SK-N-SH (cell line): Measurements from ENCODE around the gene CKMT2. TPM values are rescaled to one million over a fixed set of nuclear protein-coding genes. Genes with fewer than 3 reads are reported as not detected.

Source experiments
- CTCF ChIA-PET: fragments of 300-600, 350-600 bp; formaldehyde crosslinking; extraction: SDS; loops from one replicate; lab custom pipeline; 2021; lab: Yijun Ruan, JAX
- POLR2A ChIA-PET: fragments of 350-600 bp; sonication (Branson Sonifier 250); formaldehyde crosslinking; extraction: SDS; loops from one replicate; lab custom pipeline; 2020; ENCODE audit warnings: antibody characterized with exemption, inconsistent platforms; lab: Yijun Ruan, JAX
- DNase-seq: peaks from one replicate; pipeline ENCODE4 v3.0.0; 2012
- H2AFZ ChIP-seq: fragments of 200-600 bp; sonication (generic); 2 replicates; pipeline ENCODE4 v1.8.1; 2016; ENCODE audit warnings: antibody characterized with exemption, mild to moderate bottlenecking, low read depth
- H3F3A ChIP-seq: fragments of 200-600 bp; sonication (generic); replicated peaks from 2 replicates; pipeline ENCODE3; 2016; ENCODE audit warnings: antibody characterized with exemption, mild to moderate bottlenecking; ENCODE audit not compliant: insufficient read depth
- H3K27ac ChIP-seq, 2 experiments: fragments of 200-500 bp in 1 of 2; fragments of 200-600 bp in 1 of 2; sonication (Bioruptor generic) in 1 of 2; sonication (generic), shearing (Covaris generic) in 1 of 2; 2 replicates each; pipeline versions ENCODE4 v1.5.1 to v1.6.1; 2014 to 2016; ENCODE audit warnings: low read depth in 2 of 2, inconsistent platforms in 1 of 2, low read length in 1 of 2, mild to moderate bottlenecking in 1 of 2, mixed read lengths in 1 of 2
- H3K27me3 ChIP-seq: fragments of 200-600 bp; sonication (generic), shearing (Covaris generic); 2 replicates; pipeline ENCODE4 v1.6.1; 2016; ENCODE audit warnings: mixed run types; ENCODE audit not compliant: insufficient read depth
- H3K36me3 ChIP-seq, 2 experiments: fragments of 200-500 bp in 1 of 2; fragments of 200-600 bp in 1 of 2; sonication (Bioruptor generic) in 1 of 2; sonication (generic) in 1 of 2; replicated peaks in 1 of 2; 2 replicates each; pipeline versions ENCODE3 to v1.5.1; 2014 to 2016; ENCODE audit warnings: low read length in 1 of 2, mild to moderate bottlenecking in 1 of 2; ENCODE audit not compliant: insufficient read depth in 2 of 2, control insufficient read depth in 1 of 2
- H3K4me1 ChIP-seq, 2 experiments: fragments of 200-500 bp in 1 of 2; fragments of 200-600 bp in 1 of 2; sonication (Bioruptor generic) in 1 of 2; sonication (generic), shearing (Covaris generic) in 1 of 2; 2 replicates each; pipeline versions ENCODE4 v1.5.1 to v1.6.1; 2014 to 2016; ENCODE audit warnings: low read depth in 1 of 2, low read length in 1 of 2, mixed run types in 1 of 2; ENCODE audit not compliant: insufficient read depth in 2 of 2, control insufficient read depth in 1 of 2
- H3K4me2 ChIP-seq: fragments of 200-600 bp; sonication (generic), shearing (Covaris generic); 2 replicates; pipeline ENCODE4 v1.6.1; 2017; ENCODE audit warnings: mixed run types
- H3K4me3 ChIP-seq, 2 experiments: fragments of 200-500 bp in 1 of 2; fragments of 200-600 bp in 1 of 2; sonication (Bioruptor generic) in 1 of 2; sonication (generic), shearing (Covaris generic) in 1 of 2; 2 replicates each; pipeline versions ENCODE4 v1.5.1 to v1.8.1; 2014 to 2016; ENCODE audit warnings: low read depth in 2 of 2, inconsistent platforms in 1 of 2, low read length in 1 of 2, mild to moderate bottlenecking in 1 of 2, mixed read lengths in 1 of 2, moderate library complexity in 1 of 2
- H3K79me2 ChIP-seq: fragments of 200-600 bp; sonication (generic); 2 replicates; pipeline ENCODE4 v1.8.1; 2017; ENCODE audit warnings: mild to moderate bottlenecking; ENCODE audit not compliant: insufficient read depth
- H3K9ac ChIP-seq: fragments of 200-600 bp; sonication (generic); 2 replicates; pipeline ENCODE4 v1.6.1; 2017; ENCODE audit warnings: mixed run types
- H3K9me2 ChIP-seq: fragments of 200-600 bp; sonication (generic); 2 replicates; pipeline ENCODE4 v1.6.1; 2017; ENCODE audit warnings: mixed run types
- H3K9me3 ChIP-seq: fragments of 200-600 bp; sonication (generic); 2 replicates; pipeline ENCODE4 v1.6.1; 2017; ENCODE audit warnings: mixed run types, mild to moderate bottlenecking, moderate library complexity
- H4K20me1 ChIP-seq: fragments of 200-600 bp; sonication (generic); 2 replicates; pipeline ENCODE4 v1.6.1; 2017; ENCODE audit warnings: mild to moderate bottlenecking, mixed run types; ENCODE audit not compliant: insufficient read depth
- CHD2 ChIP-seq: fragments of 150-350 bp; IDR thresholded peaks from 2 replicates; pipeline ENCODE4 v1.6.1; 2018; ENCODE audit warnings: low read length; ENCODE audit not compliant: partially characterized antibody
- EZH2phosphoT487 ChIP-seq: fragments of 200-600 bp; sonication (generic); IDR thresholded peaks from 2 replicates; pipeline ENCODE4 v1.6.1; 2017; ENCODE audit warnings: low read depth, mixed run types, mild to moderate bottlenecking, antibody characterized with exemption, moderate library complexity, borderline replicate concordance
- FOSL2 ChIP-seq: IDR thresholded peaks from 2 replicates; pipeline ENCODE4 v1.4.0; 2012; ENCODE audit warnings: low read depth, mild to moderate bottlenecking, moderate library complexity, borderline replicate concordance
- FOXM1 ChIP-seq: IDR thresholded peaks from 2 replicates; pipeline ENCODE4 v1.4.0; 2012; ENCODE audit warnings: low read depth, mild to moderate bottlenecking
- GATA2 ChIP-seq: sonication (generic); formaldehyde crosslinking; IDR thresholded peaks from 2 replicates; pipeline ENCODE4 v1.5.0; 2020; ENCODE audit warnings: mild to moderate bottlenecking, missing genetic modification reagents
- IRF3 ChIP-seq: fragments of 150-350 bp; IDR thresholded peaks from 2 replicates; pipeline ENCODE4 v1.6.1; 2016; ENCODE audit warnings: mild to moderate bottlenecking, low read depth, low read length
- MXI1 ChIP-seq: IDR thresholded peaks from 2 replicates; pipeline ENCODE4 v1.6.1; 2012; ENCODE audit warnings: mild to moderate bottlenecking, low read depth, low read length, improper control_type of control experiment
- NFIC ChIP-seq: IDR thresholded peaks from 2 replicates; pipeline ENCODE4 v1.4.0; 2012; ENCODE audit warnings: borderline replicate concordance
- NRF1 ChIP-seq: IDR thresholded peaks from 2 replicates; pipeline ENCODE4 v1.6.1; 2012; ENCODE audit warnings: low read depth, mild to moderate bottlenecking, low read length
- PBX3 ChIP-seq: IDR thresholded peaks from 2 replicates; pipeline ENCODE4; 2012
- POLR2AphosphoS5 ChIP-seq: IDR thresholded peaks from 2 replicates; pipeline ENCODE4 v1.6.1; 2012; ENCODE audit warnings: low read depth, low read length
- RAD21 ChIP-seq: IDR thresholded peaks from 2 replicates; pipeline ENCODE4 v1.6.1; 2012; ENCODE audit warnings: mild to moderate bottlenecking, low read length
- REST ChIP-seq: IDR thresholded peaks from 2 replicates; pipeline ENCODE4 v1.6.1; 2012; ENCODE audit warnings: mild to moderate bottlenecking, low read depth, low read length, moderate library complexity
- RFX5 ChIP-seq: IDR thresholded peaks from 2 replicates; pipeline ENCODE4 v1.6.1; 2012; ENCODE audit warnings: mild to moderate bottlenecking, improper control_type of control experiment, low read length
- RXRA ChIP-seq: IDR thresholded peaks from 2 replicates; pipeline ENCODE4 v1.4.0; 2012; ENCODE audit warnings: low read depth, mild to moderate bottlenecking, borderline replicate concordance
- TAF1 ChIP-seq: IDR thresholded peaks from 2 replicates; pipeline ENCODE4 v1.6.1; 2012; ENCODE audit warnings: low read depth, mild to moderate bottlenecking, low read length, moderate library complexity, borderline replicate concordance
- YY1 ChIP-seq: IDR thresholded peaks from 2 replicates; pipeline ENCODE4 v1.4.0; 2012; ENCODE audit warnings: low read depth, mild to moderate bottlenecking
- WGBS: methylation state at CpG from one replicate; pipeline ENCODE4 v1.1.6; 2017; ENCODE audit warnings: low lambda C conversion rate; 5-methylcytosine and 5-hydroxymethylcytosine counted together
- polyA plus RNA-seq, 3 experiments: library from polyadenylated mRNA; depleted of rRNA; stranded (reverse); fragments of >200 nt; gene quantifications; 2 replicates each; pipeline ENCODE4 v1.2.3, GENCODE V29; 2012
- TF ChIP-seq, protein P1 (sequence below): IDR thresholded peaks from 2 replicates; pipeline ENCODE4 v1.4.0; 2012; ENCODE audit warnings: low read depth
- TF ChIP-seq, protein P2 (sequence below): IDR thresholded peaks from 2 replicates; pipeline ENCODE4 v1.4.0; 2012; ENCODE audit warnings: low read depth, borderline replicate concordance
- TF ChIP-seq, protein P3 (sequence below): fragments of 150-350 bp; IDR thresholded peaks from 2 replicates; pipeline ENCODE4 v1.6.1; 2017; ENCODE audit warnings: antibody characterized with exemption, low read length, low read depth, borderline replicate concordance

CKMT2 gene
- polyA plus RNA-seq, 1 of the 3 experiments (the other 2 are of a cell fraction), result not detected

GRCh38 chr5:81239613-81240012, 6.5 kb downstream of the CKMT2 start:
- Histone ChIP-seq H3K4me2 (no peak overlapping the region), H3K27ac (no peak overlapping the region), H3K9me3 (no peaks in the 10 kb centered on the region), H3K9ac (no peak overlapping the region), H3K9me2 (no peaks in the 10 kb centered on the region), H3K4me3 (no peak overlapping the region), H2AFZ (no peak overlapping the region), H3F3A (no peaks in the 10 kb centered on the region), H3K27me3 (no peaks in the 10 kb centered on the region), H4K20me1 (no peaks in the 10 kb centered on the region), H3K36me3 (peaks cover 0 to 2% of the 10 kb centered on the region in 2 experiments), H3K4me1 (no peaks in the 10 kb centered on the region; a peak in 1 of 4 replicates), H3K79me2 (no peaks in the 10 kb centered on the region)
- ChIA-PET POLR2A (no interaction called here), CTCF (interaction anchor here (0.6 kb wide), 1 partner anchor 46 kb away, joined by 3 read pairs; no protein-coding TSS in a partner anchor)
- no peak for DNase-seq
- WGBS, result 89% methylated on average over 5 of the region's 5 CpGs
- TF ChIP-seq POLR2AphosphoS5 (no peak), EZH2phosphoT487 (no peak), RFX5 (no peak)

DNA sequence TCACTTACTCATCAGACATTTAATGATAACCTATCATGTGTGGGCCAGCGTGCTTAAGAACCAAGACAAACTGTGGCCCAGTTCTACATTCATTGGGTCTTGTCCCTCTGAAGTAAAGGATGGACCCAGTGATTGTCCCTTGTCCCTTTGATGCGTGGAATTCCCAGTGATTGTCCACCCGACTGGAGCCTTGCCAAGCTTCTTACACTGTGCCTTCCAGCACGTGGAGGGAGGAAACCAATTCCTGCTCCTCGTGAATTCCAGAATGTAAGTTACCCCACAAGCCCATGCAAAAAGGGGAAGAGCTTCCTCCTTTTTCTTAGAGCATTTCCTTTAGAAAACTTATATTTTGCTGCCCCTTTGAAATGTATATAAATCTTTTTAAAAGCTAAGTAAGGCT, 7.9 kb downstream of the CKMT2 start:
- no peaks in the 10 kb centered on the region for H3K9me2 ChIP-seq
- no peaks in the 10 kb centered on the region for H4K20me1 ChIP-seq
- TF ChIP-seq, protein P1, sequence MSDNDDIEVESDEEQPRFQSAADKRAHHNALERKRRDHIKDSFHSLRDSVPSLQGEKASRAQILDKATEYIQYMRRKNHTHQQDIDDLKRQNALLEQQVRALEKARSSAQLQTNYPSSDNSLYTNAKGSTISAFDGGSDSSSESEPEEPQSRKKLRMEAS, result no peak
- TF ChIP-seq RAD21 (no peak), YY1 (no peak), CHD2 (no peak), NRF1 (no peak), REST (no peak), RXRA (no peak), POLR2AphosphoS5 (no peak), GATA2 (CRISPR knock-in tag) (no peak), IRF3 (no peak), NFIC (no peak), TAF1 (no peak), FOXM1 (no peak), MXI1 (no peak), PBX3 (no peak), EZH2phosphoT487 (no peak), FOSL2 (no peak)
- TF ChIP-seq, protein P2, sequence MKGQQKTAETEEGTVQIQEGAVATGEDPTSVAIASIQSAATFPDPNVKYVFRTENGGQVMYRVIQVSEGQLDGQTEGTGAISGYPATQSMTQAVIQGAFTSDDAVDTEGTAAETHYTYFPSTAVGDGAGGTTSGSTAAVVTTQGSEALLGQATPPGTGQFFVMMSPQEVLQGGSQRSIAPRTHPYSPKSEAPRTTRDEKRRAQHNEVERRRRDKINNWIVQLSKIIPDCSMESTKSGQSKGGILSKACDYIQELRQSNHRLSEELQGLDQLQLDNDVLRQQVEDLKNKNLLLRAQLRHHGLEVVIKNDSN, result no peak
- TF ChIP-seq, protein P3, sequence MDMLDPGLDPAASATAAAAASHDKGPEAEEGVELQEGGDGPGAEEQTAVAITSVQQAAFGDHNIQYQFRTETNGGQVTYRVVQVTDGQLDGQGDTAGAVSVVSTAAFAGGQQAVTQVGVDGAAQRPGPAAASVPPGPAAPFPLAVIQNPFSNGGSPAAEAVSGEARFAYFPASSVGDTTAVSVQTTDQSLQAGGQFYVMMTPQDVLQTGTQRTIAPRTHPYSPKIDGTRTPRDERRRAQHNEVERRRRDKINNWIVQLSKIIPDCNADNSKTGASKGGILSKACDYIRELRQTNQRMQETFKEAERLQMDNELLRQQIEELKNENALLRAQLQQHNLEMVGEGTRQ, result no peak
- H3K4me2 ChIP-seq, result no peak overlapping the region
- H3F3A ChIP-seq, result no peaks in the 10 kb centered on the region
- H2AFZ ChIP-seq, result no peak overlapping the region
- no peak overlapping the region for H3K4me3 ChIP-seq
- no peaks in the 10 kb centered on the region for H3K27me3 ChIP-seq
- no peak for DNase-seq
- WGBS, result 86% methylated on average over 5 of the region's 5 CpGs
- peaks cover 0 to 4% of the 10 kb centered on the region in 2 experiments for H3K36me3 ChIP-seq
- ChIA-PET CTCF (interaction anchor here (0.9 to 1.5 kb wide), 2 partner anchors 9 to 59 kb away, joined by 3 to 5 read pairs; no protein-coding TSS in a partner anchor), POLR2A (no interaction called here)
- no peak overlapping the region for H3K27ac ChIP-seq
- H3K9ac ChIP-seq, result no peak overlapping the region
- H3K9me3 ChIP-seq, result no peaks in the 10 kb centered on the region
- peaks cover 0 to under 1% of the 10 kb centered on the region in 2 experiments; a peak in 1 of 4 replicates for H3K4me1 ChIP-seq
- H3K79me2 ChIP-seq, result no peaks in the 10 kb centered on the region
